Eye (tissue), 1 donor: ENCODE data around the gene RSF1.

ENCODE experiments used
- DNase-seq: peaks from one replicate; pipeline ENCODE4 v3.0.0-alpha.2; 2015

Gene RSF1

DNA sequence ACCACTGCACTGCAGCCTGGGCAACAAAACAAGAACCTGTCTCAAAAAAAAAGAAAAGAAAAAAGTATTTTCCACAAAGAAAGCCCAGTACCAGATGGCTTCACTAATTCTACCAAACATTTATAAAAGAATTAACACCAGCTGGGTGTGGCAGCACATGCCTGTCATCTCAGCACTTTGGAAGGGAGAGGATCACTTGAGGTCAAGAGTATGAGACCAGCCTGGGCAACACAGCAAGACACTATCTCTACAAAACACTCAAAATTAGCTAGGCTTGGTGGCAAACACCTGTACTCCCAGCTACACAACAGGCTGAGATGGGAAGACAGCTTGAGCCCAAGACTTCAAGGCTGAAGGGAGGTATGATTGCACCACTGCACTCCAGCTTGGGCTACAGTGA lies 20.1 kb downstream of the RSF1 start:
- no peak for DNase-seq

- no peak for DNase-seq
Measured at GRCh38 chr11:77799338-77799737, 21.2 kb downstream of the RSF1 start.

GRCh38 chr11:77793972-77794371 lies 26.6 kb downstream of the RSF1 start:
- no peak for DNase-seq

DNA sequence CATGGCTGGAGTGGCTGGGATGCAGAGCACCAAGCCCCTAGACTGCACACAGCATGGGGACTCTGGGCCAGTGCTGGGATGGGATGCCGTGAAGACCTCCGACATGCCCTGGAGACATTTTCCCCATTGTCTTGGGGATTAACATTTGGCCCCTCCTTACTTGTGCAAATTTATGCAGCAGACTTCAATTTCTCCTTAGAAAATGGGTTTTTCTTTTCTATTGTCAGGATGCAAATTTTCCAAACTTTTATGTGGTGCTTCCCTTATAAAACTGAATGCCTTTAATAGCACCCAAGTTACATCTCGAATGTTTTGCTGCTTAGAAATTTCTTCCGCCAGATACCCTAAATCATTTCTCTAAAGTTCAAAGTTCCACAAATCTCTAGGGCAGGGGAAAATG lies 29.2 kb downstream of the RSF1 start:
- DNase-seq = no peak

DNA sequence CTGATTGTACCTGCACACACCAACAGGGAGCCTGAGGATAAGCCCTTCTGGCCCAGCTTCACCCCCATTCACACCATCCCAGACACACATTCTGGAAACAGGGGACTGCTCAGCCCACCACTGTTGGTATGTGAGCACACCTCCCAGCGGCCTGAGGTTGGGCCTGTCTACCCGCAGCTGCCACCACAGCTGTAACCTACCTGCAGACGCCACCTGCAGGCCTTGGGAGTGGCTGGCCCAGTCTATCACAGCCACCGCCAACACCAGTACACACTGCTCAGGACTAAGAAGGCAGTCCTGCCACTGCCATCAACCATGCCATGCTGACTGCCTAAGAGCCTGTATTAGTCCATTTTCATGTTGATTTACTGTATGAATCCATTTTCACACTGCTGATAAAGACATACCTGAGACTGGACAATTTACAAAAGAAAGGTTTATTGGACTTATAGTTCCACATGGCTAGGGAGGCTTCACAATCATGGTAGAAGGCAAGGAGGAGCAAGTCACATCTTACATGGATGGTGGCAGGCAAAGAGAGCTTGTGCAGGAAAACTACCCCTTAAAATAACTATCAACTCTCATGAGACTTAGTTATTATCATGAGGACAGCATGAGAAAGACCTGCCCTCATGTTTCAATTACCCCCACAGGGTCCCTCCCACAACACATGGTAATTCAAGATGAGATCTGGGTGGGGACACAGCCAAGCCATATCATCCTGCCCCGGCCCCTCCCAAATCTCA lies 30.6 kb downstream of the RSF1 start:
- DNase-seq = no peak

- DNase-seq = no peak
Measured at GRCh38 chr11:77789061-77789730, 31.3 kb downstream of the RSF1 start.

DNA sequence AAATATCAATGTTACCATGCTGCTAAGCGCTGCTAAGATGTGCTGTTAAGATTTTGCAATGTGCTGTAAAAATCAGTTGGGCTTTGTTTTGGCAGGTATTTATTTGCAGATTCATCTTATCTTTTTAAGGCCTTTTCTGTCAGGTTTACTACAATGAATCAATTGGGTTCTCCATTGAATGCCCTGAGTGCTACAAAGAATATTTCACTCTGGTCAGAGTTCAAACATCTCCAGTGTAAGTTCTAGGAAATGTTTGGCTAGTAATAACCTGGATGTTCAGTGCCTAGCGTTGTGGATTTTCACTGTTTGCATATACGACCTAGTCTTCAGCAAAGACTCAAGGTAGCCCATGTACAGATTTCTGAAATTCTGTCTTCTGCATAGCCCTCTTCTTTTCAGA lies 36.0 kb downstream of the RSF1 start:
- no peak for DNase-seq

DNA sequence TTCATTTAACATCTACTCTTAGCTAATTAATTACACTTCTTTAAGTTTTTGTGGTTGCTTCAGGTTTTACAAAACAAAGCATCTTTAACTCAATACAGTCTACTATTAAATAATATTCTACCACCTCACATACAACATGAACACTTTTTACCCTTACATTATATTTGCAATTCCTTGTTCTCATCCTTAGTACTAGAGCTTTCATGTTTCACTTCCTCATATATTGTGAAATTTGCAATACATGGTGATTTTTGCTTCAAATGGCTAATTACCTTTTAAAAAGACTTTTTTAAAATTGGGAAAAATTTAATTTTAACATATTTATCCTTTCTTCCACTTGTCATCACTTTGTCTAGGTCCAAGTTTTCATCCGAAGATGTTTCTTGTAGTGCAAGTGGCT lies 37.5 kb downstream of the RSF1 start:
- no peak for DNase-seq

DNA sequence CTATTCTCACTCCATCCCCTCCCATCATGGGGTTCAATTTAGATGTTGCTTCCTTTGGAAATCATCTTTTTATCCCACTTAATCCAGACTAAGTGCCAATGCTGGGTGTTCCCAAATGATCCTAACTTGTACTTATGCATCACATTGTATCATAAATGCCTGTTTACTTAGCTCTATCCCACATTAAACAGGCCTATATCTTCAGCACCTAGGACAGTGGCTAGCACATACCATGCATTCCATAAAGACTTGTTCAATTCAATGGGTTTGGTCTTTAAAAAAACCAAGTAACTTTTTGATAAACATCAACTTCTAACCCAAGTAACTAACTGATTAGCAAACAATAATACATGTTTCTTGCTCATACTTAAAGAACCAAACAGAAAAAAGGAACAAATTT lies 40.6 kb downstream of the RSF1 start:
- peak; percentile 29 for DNase-seq

- no peak for DNase-seq
Measured at GRCh38 chr11:77778549-77778948, 42.0 kb downstream of the RSF1 start.

- DNase-seq = no peak
Measured at GRCh38 chr11:77778118-77778517, 42.4 kb downstream of the RSF1 start.

GRCh38 chr11:77776455-77776854 lies 44.1 kb downstream of the RSF1 start:
- peak; percentile 36 for DNase-seq

GRCh38 chr11:77775936-77776335 lies 44.6 kb downstream of the RSF1 start:
- no peak for DNase-seq

- DNase-seq = no peak
Measured at GRCh38 chr11:77771135-77771534, 49.4 kb downstream of the RSF1 start.

DNA sequence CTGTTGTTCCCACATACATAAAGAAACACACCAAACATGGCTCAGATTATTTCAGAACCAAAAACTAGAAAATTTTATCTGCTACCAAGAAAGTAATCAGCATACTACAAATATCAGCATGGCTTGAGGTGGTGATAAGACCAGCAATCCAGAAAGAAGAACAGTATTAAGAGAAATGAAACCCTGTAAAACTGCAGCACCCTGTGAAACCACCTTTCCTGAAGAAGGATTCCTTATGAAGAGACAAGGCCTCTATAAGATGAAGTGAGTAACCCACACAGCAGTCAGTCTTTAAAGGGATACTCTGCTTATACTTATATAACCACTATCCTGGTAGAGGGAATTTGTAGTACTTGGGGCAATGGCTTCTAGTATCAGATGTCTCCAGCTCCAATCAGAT lies 49.9 kb downstream of the RSF1 start:
- DNase-seq = no peak

DNA sequence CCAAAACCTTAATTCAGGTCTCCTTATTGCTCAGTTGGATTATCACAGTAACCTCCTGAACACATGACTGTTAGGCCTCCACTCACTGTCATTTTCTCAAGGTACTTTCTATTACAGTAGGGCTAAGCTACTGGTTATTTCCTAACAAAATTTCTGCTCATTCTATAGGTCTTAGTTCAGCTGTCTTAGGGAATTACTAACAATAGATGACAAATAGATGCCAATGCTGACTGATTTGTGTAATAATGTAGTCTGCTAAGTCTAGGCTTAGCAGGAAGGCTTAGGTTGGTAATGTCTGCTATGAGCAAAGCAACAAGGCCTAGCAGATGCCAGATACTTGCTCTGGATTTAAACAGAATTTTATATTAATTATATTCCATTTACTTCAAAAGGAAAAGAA lies 58.1 kb downstream of the RSF1 start:
- DNase-seq = no peak

DNA sequence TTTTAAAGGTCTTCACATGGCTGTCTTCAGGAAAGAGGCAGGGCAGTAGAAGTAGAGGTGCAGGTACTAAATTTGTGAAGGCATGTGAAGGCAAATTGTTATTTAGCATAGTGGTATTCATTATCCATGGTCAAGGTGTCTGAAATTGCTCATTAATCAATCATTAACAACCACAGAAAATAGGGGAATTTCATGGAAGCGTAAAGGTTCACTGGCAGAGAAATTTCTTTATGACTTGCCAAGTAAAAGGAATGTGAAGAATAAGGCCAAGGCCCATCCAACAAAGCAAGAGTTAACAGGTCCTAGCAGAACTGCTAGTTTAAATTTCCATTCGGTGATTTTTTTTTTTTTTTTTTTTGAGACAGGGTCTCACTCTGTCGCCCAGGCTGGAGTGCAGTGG lies 59.0 kb downstream of the RSF1 start:
- DNase-seq = no peak

DNA sequence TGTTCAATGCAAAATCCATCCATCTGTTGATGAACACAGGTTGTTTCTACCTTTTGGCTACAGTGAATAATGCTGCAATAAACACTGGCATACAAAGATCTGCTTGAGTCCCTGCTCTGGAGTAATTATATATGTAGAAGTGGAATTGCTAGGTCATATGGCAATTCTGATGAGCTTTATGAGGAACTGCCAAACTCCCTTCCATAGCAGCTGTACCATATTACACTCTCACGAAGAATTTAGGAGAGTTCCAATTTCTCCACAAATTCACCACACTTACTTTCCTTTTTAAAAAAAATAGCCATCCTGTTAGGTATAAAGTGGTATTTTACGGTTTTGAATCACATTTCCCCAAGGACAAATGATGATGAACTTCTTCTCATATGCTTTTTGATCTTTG lies 62.2 kb downstream of the RSF1 start:
- no peak for DNase-seq

DNA sequence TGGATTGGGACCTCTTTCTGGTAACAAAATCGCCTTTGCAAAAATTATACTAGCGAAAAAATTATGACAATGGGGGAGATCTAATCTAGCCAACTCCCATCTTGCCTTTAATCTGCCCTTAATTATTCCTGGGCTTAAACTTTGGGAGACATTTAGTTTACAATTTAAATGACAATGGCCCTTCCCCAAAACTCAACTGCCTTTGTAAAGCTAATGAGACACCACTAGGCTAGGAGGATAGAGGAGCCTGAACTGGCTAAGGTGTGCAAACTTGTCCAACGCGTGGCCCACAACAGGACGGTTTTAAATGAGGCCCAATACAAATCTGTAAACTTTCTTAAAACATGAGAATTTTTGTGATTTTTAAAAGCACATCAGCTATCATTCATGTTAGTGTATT lies 67.3 kb downstream of the RSF1 start:
- no peak for DNase-seq

DNA sequence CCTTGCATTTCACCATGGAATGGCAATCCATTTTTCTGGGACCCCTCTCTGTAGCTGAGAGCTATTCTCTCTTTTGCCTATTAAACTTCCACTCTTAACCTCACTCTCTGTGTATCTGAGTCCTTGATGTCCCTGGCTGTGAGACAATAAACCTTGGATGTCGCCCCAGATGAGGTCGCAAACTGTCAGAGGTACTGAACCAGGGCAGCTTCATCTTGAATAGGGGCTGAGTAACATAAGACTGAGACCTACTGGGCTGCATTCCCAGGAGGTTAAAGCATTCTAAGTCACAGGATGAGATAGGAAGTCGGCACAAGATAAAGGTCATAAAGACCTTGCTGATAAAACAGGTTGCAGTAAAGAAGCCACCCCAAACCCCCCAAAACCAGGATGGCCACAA lies 68.0 kb downstream of the RSF1 start:
- DNase-seq = no peak

DNA sequence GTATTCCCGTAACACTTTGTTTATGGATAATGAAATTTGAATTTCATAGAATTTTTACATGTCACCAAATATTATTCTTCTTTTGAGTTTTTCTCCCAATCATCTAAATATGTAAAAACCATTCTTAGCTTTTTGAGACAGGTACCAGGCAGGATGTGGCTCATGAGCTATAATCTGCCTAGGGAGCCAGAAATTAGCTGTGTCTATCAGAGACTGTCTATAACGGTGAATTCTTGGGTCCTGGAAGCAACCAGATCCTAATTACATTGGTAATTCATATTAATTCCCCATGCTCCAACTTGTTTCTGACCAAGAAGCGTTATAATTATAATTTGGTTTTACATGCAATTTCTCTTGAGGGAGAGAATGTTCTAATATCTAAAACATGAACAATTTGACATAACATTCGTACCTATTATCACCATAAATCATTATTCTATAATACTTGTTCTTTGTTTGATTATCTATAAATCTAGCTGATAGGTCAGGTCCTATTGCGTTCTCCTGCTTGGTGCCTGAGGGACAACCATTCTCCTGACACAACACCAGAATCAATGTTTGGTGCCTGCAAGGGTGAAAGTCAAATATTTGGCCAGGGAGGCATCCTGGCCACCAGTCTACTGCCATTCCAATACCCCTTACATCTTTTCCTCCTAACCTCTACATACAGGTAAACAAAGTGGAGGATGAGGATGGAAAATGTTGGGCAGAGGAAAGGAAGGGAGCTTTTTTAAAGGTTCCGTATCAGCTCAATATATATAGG lies 69.9 kb downstream of the RSF1 start:
- DNase-seq = no peak

DNA sequence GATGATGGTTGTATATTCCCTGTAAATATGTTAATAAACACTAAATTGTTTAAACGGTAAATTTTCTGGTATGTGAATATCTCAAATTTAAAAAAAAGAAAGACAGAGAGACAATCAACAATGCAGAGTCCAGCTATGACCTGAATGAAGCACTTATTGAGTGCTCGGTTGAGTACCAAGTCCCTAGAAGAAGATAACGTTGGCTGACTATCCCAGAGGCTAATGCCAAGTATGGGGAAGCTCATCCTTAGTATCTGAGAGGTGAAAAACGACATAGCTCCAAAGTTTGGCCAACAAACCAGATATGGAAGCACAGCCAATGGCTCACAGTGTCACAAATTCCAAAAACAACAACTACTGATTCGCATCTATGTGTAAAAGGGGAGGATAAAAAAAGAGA lies 71.3 kb downstream of the RSF1 start:
- no peak for DNase-seq

DNA sequence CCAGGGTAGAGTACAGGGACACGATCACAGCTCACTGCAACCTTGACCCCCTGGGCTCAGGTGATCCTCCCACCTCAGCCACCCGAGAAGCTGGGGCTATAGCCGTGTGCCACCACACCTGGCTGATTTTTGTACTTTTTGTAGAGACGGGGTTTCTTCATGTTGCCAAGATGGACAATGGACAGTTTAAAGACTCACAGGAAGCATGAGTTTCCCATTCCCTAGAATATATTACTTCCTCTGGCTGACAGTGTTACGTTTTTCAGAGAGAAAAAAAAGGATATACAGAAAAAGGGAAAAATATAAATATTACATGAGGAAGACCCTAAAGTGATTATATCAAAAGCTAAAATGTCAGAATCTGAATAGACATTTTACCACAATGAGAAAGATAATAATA lies 72.3 kb downstream of the RSF1 start:
- DNase-seq = no peak

- DNase-seq = no peak
Measured at GRCh38 chr11:77747381-77747969, 73.0 kb downstream of the RSF1 start.
